ENCODE measurements around the gene MAP7D1.

MAP7D1 gene

DNA sequence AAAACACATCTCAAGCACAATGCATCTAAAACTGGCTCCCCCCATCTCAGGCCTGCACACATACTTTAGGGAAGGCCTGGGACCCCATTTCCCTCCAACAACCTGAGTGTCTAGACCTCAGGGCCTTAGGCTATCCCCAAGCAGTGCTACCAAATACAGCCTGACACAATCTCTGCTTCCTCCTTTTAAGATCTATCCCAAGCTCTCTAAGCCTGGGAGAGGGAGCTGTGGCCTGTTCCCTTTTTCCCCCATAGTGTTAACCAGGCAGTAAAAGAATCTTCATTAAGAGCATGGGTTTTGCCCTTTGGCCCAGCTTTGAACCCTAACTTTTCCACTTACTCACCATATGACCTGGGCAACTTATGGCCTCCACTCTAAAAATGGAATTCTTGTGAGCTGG, 20.2 kb upstream of the MAP7D1 start:
- H3K4me1 ChIP-seq (ENCODE audit: control insufficient read depth in 1 of 2, insufficient read depth in 1 of 2, low read depth in 1 of 2, low read length in 1 of 2) = peaks cover 14 to 16% of the 10 kb centered on the region in 2 experiments
- H3K9me3 ChIP-seq = no peaks in the 10 kb centered on the region
- peaks cover 43% of the 10 kb centered on the region for H3K36me3 ChIP-seq
- TF ChIP-seq, protein P1, sequence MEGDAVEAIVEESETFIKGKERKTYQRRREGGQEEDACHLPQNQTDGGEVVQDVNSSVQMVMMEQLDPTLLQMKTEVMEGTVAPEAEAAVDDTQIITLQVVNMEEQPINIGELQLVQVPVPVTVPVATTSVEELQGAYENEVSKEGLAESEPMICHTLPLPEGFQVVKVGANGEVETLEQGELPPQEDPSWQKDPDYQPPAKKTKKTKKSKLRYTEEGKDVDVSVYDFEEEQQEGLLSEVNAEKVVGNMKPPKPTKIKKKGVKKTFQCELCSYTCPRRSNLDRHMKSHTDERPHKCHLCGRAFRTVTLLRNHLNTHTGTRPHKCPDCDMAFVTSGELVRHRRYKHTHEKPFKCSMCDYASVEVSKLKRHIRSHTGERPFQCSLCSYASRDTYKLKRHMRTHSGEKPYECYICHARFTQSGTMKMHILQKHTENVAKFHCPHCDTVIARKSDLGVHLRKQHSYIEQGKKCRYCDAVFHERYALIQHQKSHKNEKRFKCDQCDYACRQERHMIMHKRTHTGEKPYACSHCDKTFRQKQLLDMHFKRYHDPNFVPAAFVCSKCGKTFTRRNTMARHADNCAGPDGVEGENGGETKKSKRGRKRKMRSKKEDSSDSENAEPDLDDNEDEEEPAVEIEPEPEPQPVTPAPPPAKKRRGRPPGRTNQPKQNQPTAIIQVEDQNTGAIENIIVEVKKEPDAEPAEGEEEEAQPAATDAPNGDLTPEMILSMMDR (IDR thresholded peaks at IDR 0.05) = no peak
- no peak overlapping the region for H3K27ac ChIP-seq
- no peaks in the 10 kb centered on the region for H3K27me3 ChIP-seq
- no peak overlapping the region for H3K4me3 ChIP-seq (ENCODE audit: low read depth in 1 of 2, low read length in 1 of 2)

GRCh38 chr1:36136535-36136934, 19.4 kb upstream of the MAP7D1 start:
- Histone ChIP-seq H3K36me3 (peaks cover 43% of the 10 kb centered on the region), H3K4me3 (ENCODE audit: low read depth in 1 of 2, low read length in 1 of 2) (no peak overlapping the region), H3K27me3 (no peaks in the 10 kb centered on the region), H3K9me3 (no peaks in the 10 kb centered on the region), H3K27ac (no peak overlapping the region), H3K4me1 (ENCODE audit: control insufficient read depth in 1 of 2, insufficient read depth in 1 of 2, low read depth in 1 of 2, low read length in 1 of 2) (peaks cover 14 to 16% of the 10 kb centered on the region in 2 experiments)
- TF ChIP-seq, protein P1 (IDR thresholded peaks at IDR 0.05) = no peak

DNA sequence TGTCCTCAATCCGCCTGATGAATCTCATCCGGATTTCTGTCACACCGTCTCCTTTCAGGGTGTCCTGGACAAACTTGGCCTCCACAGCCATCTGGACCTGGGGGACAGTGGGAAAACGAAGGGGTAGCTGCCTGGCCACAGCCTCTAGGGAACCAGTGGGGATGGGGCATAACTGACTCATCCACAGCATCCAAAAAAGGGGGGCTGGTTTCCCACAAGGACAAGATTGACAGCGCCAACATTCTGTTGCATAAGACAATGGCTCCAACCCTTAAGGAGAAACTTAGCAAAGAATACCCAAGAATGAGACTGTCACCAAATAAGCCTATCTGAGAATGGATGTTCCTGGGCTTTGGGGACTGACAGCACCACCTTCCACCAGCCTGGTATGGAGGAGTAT, 18.7 kb upstream of the MAP7D1 start:
- H3K27ac ChIP-seq = no peak overlapping the region
- H3K9me3 ChIP-seq = no peaks in the 10 kb centered on the region
- no peak overlapping the region for H3K4me3 ChIP-seq (ENCODE audit: low read depth in 1 of 2, low read length in 1 of 2)
- TF ChIP-seq, protein P1 (IDR thresholded peaks at IDR 0.05) = no peak
- peaks cover 14 to 16% of the 10 kb centered on the region in 2 experiments for H3K4me1 ChIP-seq (ENCODE audit: control insufficient read depth in 1 of 2, insufficient read depth in 1 of 2, low read depth in 1 of 2, low read length in 1 of 2)
- H3K36me3 ChIP-seq = peaks cover 43% of the 10 kb centered on the region
- H3K27me3 ChIP-seq = no peaks in the 10 kb centered on the region

DNA sequence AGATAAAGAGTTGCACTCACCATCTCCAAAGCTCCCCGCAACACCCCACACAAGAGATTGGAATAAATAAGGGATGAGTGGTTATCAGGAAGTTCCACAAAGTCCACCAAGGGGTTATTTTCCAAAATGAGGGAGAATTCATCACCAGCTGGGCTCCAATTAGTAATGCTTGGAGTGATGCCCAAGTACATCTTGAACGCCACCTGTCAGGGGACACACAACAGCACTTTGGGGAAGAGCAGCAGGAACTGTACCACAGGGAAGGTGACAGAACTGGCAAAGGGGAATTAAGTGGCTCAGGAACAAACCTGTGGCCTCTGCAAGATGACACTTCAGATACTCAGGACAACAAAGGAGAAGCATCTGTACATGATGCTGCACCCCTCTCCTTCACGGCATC, 18.2 kb upstream of the MAP7D1 start:
- no peaks in the 10 kb centered on the region for H3K27me3 ChIP-seq
- peaks cover 43% of the 10 kb centered on the region for H3K36me3 ChIP-seq
- TF ChIP-seq, protein P1 (IDR thresholded peaks at IDR 0.05) = no peak
- H3K9me3 ChIP-seq = no peaks in the 10 kb centered on the region
- peaks cover 14 to 16% of the 10 kb centered on the region in 2 experiments for H3K4me1 ChIP-seq (ENCODE audit: control insufficient read depth in 1 of 2, insufficient read depth in 1 of 2, low read depth in 1 of 2, low read length in 1 of 2)
- H3K4me3 ChIP-seq (ENCODE audit: low read depth in 1 of 2, low read length in 1 of 2) = no peak overlapping the region
- H3K27ac ChIP-seq = no peak overlapping the region

DNA sequence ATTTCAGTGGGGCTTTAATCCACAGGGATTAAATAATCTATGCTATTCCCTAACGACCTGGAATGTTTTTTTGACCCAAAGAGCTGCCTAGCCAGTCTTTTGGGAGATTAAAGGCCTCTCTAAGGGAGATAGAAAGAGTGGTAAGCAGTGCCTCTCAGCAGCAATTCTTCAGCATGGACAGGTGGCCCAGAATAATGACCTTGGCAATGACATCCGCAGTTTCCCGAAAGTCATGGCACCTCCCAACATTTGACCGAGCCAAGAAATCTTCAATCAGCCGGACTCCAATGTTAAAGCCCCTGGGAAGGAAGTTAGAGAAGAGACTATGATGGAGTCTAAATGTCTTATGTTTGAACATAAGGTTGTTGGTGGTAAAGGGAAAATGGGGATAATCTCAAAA, 16.4 kb upstream of the MAP7D1 start:
- Histone ChIP-seq H3K27me3 (no peaks in the 10 kb centered on the region), H3K4me1 (ENCODE audit: control insufficient read depth in 1 of 2, insufficient read depth in 1 of 2, low read depth in 1 of 2, low read length in 1 of 2) (peaks cover 10 to 13% of the 10 kb centered on the region in 2 experiments), H3K4me3 (ENCODE audit: low read depth in 1 of 2, low read length in 1 of 2) (no peak overlapping the region), H3K36me3 (peaks cover 43% of the 10 kb centered on the region), H3K27ac (no peak overlapping the region), H3K9me3 (no peaks in the 10 kb centered on the region)
- TF ChIP-seq, protein P1 (IDR thresholded peaks at IDR 0.05) = no peak

- H3K36me3 ChIP-seq = peaks cover 31% of the 10 kb centered on the region
- no peaks in the 10 kb centered on the region for H3K27me3 ChIP-seq
- no peaks in the 10 kb centered on the region for H3K9me3 ChIP-seq
- H3K27ac ChIP-seq = no peak overlapping the region
- TF ChIP-seq, protein P1 (IDR thresholded peaks at IDR 0.05) = no peak
- no peak overlapping the region for H3K4me3 ChIP-seq (ENCODE audit: low read depth in 1 of 2, low read length in 1 of 2)
- H3K4me1 ChIP-seq (ENCODE audit: control insufficient read depth in 1 of 2, insufficient read depth in 1 of 2, low read depth in 1 of 2, low read length in 1 of 2) = peaks cover 6 to 8% of the 10 kb centered on the region in 2 experiments
Measured at GRCh38 chr1:36142121-36142520, 13.8 kb upstream of the MAP7D1 start.

All from neutrophil (primary cell).